Neutrophil (primary cell): ENCODE measurements around the gene KIF3B.

Experiments
- H3K27ac ChIP-seq: fragments of 200-600 bp; sonication (generic); 2 replicates; pipeline ENCODE4 v1.5.1; 2016; ENCODE audit warnings: mild to moderate bottlenecking, moderate library complexity
- H3K27me3 ChIP-seq: fragments of 200-600 bp; sonication (generic); 2 replicates; pipeline ENCODE4 v1.6.0; 2016; ENCODE audit warnings: mild to moderate bottlenecking
- H3K36me3 ChIP-seq: fragments of 200-600 bp; sonication (generic); 2 replicates; pipeline ENCODE4 v1.5.1; 2017
- H3K4me1 ChIP-seq, 2 experiments: fragments of 200-600 bp in 1 of 2; sonication (generic) in 1 of 2; 1 replicate in 1 of 2; 2 replicates in 1 of 2; pipeline versions ENCODE4 v1.5.1 to v1.6.1; 2013 to 2016; ENCODE audit warnings: low read depth in 1 of 2, low read length in 1 of 2, mild to moderate bottlenecking in 1 of 2, moderate library complexity in 1 of 2; ENCODE audit not compliant: control insufficient read depth in 1 of 2, insufficient read depth in 1 of 2
- H3K4me3 ChIP-seq, 2 experiments: fragments of 200-600 bp in 1 of 2; sonication (generic) in 1 of 2; 1 replicate in 1 of 2; 2 replicates in 1 of 2; pipeline ENCODE4 v1.5.1; 2013 to 2016; ENCODE audit warnings: low read depth in 1 of 2, low read length in 1 of 2, mild to moderate bottlenecking in 1 of 2, moderate library complexity in 1 of 2
- H3K9me3 ChIP-seq: fragments of 200-600 bp; sonication (generic); 2 replicates; pipeline ENCODE4 v1.5.1; 2016
- TF ChIP-seq, protein P1 (sequence below): fragments of 200-600 bp; sonication (generic); IDR thresholded peaks from 2 replicates; pipeline ENCODE4 v1.5.1; 2016; ENCODE audit warnings: antibody characterized with exemption

KIF3B gene

GRCh38 chr20:32300647-32301046 is 23.2 kb downstream of the KIF3B start:
- H3K36me3 ChIP-seq, result no peaks in the 10 kb centered on the region
- H3K4me1 ChIP-seq, result no peaks in the 10 kb centered on the region
- no peak overlapping the region for H3K27ac ChIP-seq
- H3K27me3 ChIP-seq, result no peaks in the 10 kb centered on the region
- H3K4me3 ChIP-seq, result no peak overlapping the region
- TF ChIP-seq, protein P1, sequence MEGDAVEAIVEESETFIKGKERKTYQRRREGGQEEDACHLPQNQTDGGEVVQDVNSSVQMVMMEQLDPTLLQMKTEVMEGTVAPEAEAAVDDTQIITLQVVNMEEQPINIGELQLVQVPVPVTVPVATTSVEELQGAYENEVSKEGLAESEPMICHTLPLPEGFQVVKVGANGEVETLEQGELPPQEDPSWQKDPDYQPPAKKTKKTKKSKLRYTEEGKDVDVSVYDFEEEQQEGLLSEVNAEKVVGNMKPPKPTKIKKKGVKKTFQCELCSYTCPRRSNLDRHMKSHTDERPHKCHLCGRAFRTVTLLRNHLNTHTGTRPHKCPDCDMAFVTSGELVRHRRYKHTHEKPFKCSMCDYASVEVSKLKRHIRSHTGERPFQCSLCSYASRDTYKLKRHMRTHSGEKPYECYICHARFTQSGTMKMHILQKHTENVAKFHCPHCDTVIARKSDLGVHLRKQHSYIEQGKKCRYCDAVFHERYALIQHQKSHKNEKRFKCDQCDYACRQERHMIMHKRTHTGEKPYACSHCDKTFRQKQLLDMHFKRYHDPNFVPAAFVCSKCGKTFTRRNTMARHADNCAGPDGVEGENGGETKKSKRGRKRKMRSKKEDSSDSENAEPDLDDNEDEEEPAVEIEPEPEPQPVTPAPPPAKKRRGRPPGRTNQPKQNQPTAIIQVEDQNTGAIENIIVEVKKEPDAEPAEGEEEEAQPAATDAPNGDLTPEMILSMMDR, result no peak
- no peaks in the 10 kb centered on the region for H3K9me3 ChIP-seq

GRCh38 chr20:32301719-32302506 is 24.5 kb downstream of the KIF3B start:
- H3K4me1 ChIP-seq, result peaks cover 3 to 5% of the 10 kb centered on the region in 2 experiments
- H3K27me3 ChIP-seq, result no peaks in the 10 kb centered on the region
- H3K4me3 ChIP-seq, result no peak overlapping the region
- TF ChIP-seq, protein P1, result no peak
- H3K36me3 ChIP-seq, result no peaks in the 10 kb centered on the region
- no peak overlapping the region for H3K27ac ChIP-seq
- no peaks in the 10 kb centered on the region for H3K9me3 ChIP-seq

- Histone ChIP-seq H3K4me1 (peaks cover 3 to 5% of the 10 kb centered on the region in 2 experiments), H3K36me3 (no peaks in the 10 kb centered on the region), H3K27me3 (no peaks in the 10 kb centered on the region), H3K4me3 (no peak overlapping the region), H3K27ac (no peak overlapping the region), H3K9me3 (no peaks in the 10 kb centered on the region)
- TF ChIP-seq, protein P1, result no peak
Measured at GRCh38 chr20:32302507-32302872, 25.0 kb downstream of the KIF3B start.

- no peaks in the 10 kb centered on the region for H3K9me3 ChIP-seq
- no peak overlapping the region for H3K4me3 ChIP-seq
- H3K4me1 ChIP-seq, result peaks cover 3 to 5% of the 10 kb centered on the region in 2 experiments
- TF ChIP-seq, protein P1, result no peak
- H3K36me3 ChIP-seq, result no peaks in the 10 kb centered on the region
- no peak overlapping the region for H3K27ac ChIP-seq
- no peaks in the 10 kb centered on the region for H3K27me3 ChIP-seq
Measured at GRCh38 chr20:32304131-32304746, 26.8 kb downstream of the KIF3B start.

DNA sequence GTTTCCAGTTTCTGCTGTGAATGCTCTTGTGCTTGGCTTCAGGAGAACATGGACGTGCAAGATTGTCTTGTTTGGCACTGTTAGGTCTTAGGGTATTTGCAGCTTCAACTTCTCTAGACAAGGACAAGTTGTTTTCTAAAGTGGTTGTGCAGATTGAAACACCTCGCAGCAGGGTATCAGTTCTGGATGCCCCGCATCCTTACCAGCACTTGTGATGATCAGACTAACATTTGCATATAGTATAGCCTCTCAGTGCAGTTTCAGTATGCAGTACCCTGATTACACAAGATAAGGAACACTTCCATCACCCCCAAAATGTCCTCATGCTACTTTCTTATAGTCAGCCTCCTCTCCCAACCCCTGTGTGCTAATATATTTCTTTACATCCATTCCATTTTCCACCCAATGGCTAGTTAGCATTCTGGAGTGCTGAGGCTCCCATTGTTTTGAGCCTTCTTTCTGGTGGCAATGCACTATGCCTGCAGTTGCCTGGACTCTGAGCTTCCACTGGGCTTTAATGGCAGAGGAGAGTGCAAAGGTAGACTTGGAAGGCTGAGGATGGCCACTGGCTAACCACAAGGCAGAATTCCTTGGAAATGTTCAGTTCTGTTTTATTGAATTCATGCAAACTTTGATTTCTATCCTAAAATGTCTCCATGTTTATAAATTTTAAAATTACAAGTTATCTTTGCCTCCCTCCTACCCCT is 35.4 kb downstream of the KIF3B start:
- H3K4me3 ChIP-seq, result no peak overlapping the region
- H3K27ac ChIP-seq, result no peak overlapping the region
- no peaks in the 10 kb centered on the region for H3K27me3 ChIP-seq
- H3K4me1 ChIP-seq, result no peaks in the 10 kb centered on the region
- no peaks in the 10 kb centered on the region for H3K9me3 ChIP-seq
- peaks cover 59% of the 10 kb centered on the region for H3K36me3 ChIP-seq
- TF ChIP-seq, protein P1, result no peak
